ENCODE results near the gene CCDC13.

Gene CCDC13

DNA sequence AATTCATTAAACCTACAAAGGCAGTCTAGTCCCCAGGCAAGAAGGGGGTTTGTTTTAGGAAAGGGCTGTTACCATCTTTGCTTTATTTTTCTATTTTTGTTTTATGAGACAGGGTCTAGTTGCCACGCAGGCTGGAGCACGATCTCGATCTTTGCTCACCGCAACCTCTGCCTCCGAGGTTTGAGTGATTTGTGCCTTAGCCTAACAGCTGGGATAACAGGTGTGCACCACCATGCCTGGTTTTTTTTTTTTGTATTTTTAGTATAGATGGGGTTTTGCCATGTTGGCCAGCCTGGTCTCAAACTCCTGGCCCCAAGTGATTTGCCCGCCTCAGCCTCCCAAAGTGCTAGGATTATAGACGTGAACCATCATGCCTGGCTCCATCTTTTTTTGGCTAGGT lies 26.3 kb upstream of the CCDC13 start:
- DNase-seq (ENCODE audit: low spot score) = no peak
- POLR2A ChIA-PET (ENCODE audit: low non-redundant PET) = no interaction called here
- no peak overlapping the region for H3K27ac ChIP-seq
- CTCF ChIA-PET = interaction anchor here (0.6 kb wide), 1 partner anchor 180 kb away, joined by 5 read pairs; no protein-coding TSS in a partner anchor
- TF ChIP-seq CTCF (conservative IDR thresholded peaks at IDR 0.05; ENCODE audit: low read depth) = no peak

DNA sequence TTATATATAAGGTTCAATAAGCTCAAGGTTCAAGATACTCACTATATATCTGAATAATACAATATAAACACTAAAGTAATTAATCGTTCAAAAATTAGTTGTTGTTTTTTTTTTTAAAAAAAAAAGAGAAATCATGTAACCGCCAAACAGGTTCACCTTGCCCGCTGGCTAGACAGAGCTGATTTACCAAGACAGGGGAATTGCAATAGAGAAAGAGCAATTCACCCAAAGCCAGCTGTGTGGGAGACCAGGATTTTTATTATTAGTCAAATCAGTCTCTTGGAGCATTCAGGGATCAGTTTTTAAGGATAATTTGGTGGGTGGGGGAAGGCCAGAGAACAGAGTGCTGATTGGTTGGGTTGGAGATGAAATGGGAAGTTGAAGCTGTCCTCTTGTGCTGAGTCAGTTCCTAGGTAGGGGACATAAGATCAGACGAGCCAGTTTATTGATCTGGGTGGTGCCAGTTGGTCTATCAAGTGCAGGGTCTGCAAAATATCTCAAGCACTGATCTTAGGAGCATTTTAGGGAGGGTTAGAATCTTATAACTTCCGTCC lies 23.4 kb upstream of the CCDC13 start:
- no peak for DNase-seq (ENCODE audit: low spot score)
- CTCF ChIA-PET = interaction anchor here (0.8 kb wide), 1 partner anchor 9 kb away, joined by 4 read pairs; no protein-coding TSS in a partner anchor
- no peak for TF ChIP-seq CTCF (conservative IDR thresholded peaks at IDR 0.05; ENCODE audit: low read depth)
- POLR2A ChIA-PET (ENCODE audit: low non-redundant PET) = interaction anchor here (0.6 kb wide), 1 partner anchor 1560 kb away, joined by 3 read pairs; no protein-coding TSS in a partner anchor
- H3K27ac ChIP-seq = no peak overlapping the region

GRCh38 chr3:42795621-42796181 lies 22.6 kb upstream of the CCDC13 start:
- no peak overlapping the region for H3K27ac ChIP-seq
- no peak for TF ChIP-seq CTCF (conservative IDR thresholded peaks at IDR 0.05; ENCODE audit: low read depth)
- CTCF ChIA-PET = interaction anchor here (0.8 kb wide), 1 partner anchor 8 kb away, joined by 4 read pairs; no protein-coding TSS in a partner anchor
- POLR2A ChIA-PET (ENCODE audit: low non-redundant PET) = no interaction called here
- no peak for DNase-seq (ENCODE audit: low spot score)

GRCh38 chr3:42790714-42791229 lies 17.7 kb upstream of the CCDC13 start:
- H3K27ac ChIP-seq = no peak overlapping the region
- no peak for DNase-seq (ENCODE audit: low spot score)
- TF ChIP-seq CTCF (conservative IDR thresholded peaks at IDR 0.05; ENCODE audit: low read depth) = no peak
- ChIA-PET POLR2A (ENCODE audit: low non-redundant PET) (no interaction called here), CTCF (no interaction called here)

GRCh38 chr3:42786631-42787030 lies 13.6 kb upstream of the CCDC13 start:
- POLR2A ChIA-PET (ENCODE audit: low non-redundant PET) = no interaction called here
- no peak overlapping the region for H3K27ac ChIP-seq
- no peak for TF ChIP-seq CTCF (conservative IDR thresholded peaks at IDR 0.05; ENCODE audit: low read depth)
- DNase-seq (ENCODE audit: low spot score) = no peak
- CTCF ChIA-PET = no interaction called here

GRCh38 chr3:42786212-42786611 lies 13.2 kb upstream of the CCDC13 start:
- H3K27ac ChIP-seq = no peak overlapping the region
- POLR2A ChIA-PET (ENCODE audit: low non-redundant PET) = no interaction called here
- DNase-seq (ENCODE audit: low spot score) = no peak
- no peak for TF ChIP-seq CTCF (conservative IDR thresholded peaks at IDR 0.05; ENCODE audit: low read depth)
- CTCF ChIA-PET = no interaction called here
